ENCODE data around the gene LAMB3. TPM values are rescaled to one million over a fixed set of nuclear protein-coding genes. Genes with fewer than 3 reads are reported as not detected.

Gene LAMB3
- total and polyA plus RNA-seq, 2 donors (not counting 1 experiment from before 2014, with no cell fraction given) = 0.33 to 0.37 TPM

DNA sequence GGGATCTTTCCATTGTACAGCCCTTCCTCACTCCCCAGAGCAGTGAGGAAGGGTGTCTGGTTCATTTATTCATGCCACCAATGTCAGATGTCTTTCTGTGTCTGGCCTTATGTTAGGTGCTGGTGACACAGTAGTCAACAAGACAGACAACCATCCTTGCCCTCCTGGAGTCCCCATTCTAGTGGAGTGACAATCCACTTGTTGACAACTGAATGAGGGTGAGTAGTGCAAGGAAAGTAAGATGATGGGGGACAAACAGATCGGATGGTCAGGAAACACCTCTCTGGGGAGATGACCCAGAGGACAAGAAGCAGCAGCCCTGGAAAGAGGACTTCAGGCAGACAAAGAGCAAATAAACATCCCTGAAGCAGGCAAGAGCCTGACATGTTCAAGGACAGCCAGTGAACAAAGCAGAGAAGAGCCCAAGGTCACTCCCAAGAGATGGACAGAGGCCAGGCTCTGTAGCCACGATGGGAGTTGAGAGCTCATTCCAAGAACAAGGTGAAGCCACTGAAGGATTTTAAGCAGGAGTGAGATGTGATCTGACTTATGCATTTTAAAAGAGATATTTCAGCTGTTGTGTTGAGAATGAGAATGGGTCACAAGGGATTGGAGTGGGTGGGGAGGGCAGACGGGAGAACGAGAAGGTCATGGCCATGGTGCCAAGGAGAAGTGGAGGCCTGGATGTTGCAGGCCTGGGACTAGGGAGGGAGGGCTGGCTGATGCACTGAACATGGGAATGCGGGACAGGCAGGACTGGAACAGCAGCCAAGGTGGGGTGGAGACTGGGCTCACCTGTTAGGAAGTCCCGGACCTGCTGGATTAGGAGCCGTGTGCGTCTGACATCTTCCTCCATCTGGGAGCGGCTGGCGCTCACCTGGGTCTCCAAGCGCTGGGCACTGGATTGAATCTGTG, 30.2 kb downstream of the LAMB3 start:
- Mint-ChIP-seq H3K9me3 (ENCODE audit: insufficient read depth) (no peaks in the 10 kb centered on the region), H3K4me1 (no peaks in the 10 kb centered on the region), H3K27me3 (peaks cover 25% of the 10 kb centered on the region), H3K27ac (no peak overlapping the region), H3K4me3 (no peak overlapping the region)
- intact Hi-C loops (cut with micrococcal nuclease) = no loop called here
- Histone ChIP-seq H4K20me1 (ENCODE audit: control insufficient read depth, insufficient read depth, low read length, poor library complexity, severe bottlenecking) (no peaks in the 10 kb centered on the region), H2AFZ (ENCODE audit: insufficient read depth, low read depth, low read length, poor library complexity, severe bottlenecking) (no peak overlapping the region), H3K27me3 (replicated peaks in 1 of 4; ENCODE audit: control extremely low read depth in 1 of 4, control insufficient read depth in 3 of 4, insufficient read depth in 4 of 4, low read length in 3 of 4) (peaks cover 0 to 5% (median 1%) of the 10 kb centered on the region in 4 experiments), H3K27ac (ENCODE audit: low read length in 2 of 2) (no peak overlapping the region), H3K4me3 (ENCODE audit: control extremely low read depth in 1 of 5, extremely low read depth in 1 of 5, insufficient read depth in 1 of 5, low read depth in 2 of 5, low read length in 4 of 5) (no peak overlapping the region), H3K9me3 (ENCODE audit: control extremely low read depth in 1 of 3, control insufficient read depth in 2 of 3, insufficient read depth in 1 of 3, low read length in 2 of 3) (no peaks in the 10 kb centered on the region), H3K36me3 (replicated peaks in 1 of 2; ENCODE audit: control extremely low read depth in 1 of 2, control insufficient read depth in 1 of 2, extremely low read depth in 1 of 2, insufficient read depth in 2 of 2, low read length in 1 of 2) (no peaks in the 10 kb centered on the region), H3K9ac (ENCODE audit: low read length) (no peak overlapping the region), H3K79me2 (ENCODE audit: control insufficient read depth, insufficient read depth, low read length) (no peaks in the 10 kb centered on the region), H3K4me1 (ENCODE audit: control insufficient read depth in 2 of 2, insufficient read depth in 2 of 2, low read length in 2 of 2) (no peaks in the 10 kb centered on the region), H3K4me2 (replicated peaks; ENCODE audit: low read depth, low read length, poor library complexity, severe bottlenecking) (no peak overlapping the region)
- POLR2A ChIA-PET = no interaction called here
- WGBS (ENCODE audit: insufficient coverage) = 91% methylated on average over 11 of the region's 11 CpGs
- no peak for DNase-seq
- ATAC-seq (ENCODE audit: low read depth) = no peak
- TF ChIP-seq EZH2 (IDR thresholded peaks at IDR 0.05; ENCODE audit: borderline replicate concordance, insufficient read depth, low read depth, low read length, poor library complexity, severe bottlenecking) = no peak
- TF ChIP-seq CTCF (IDR thresholded peaks at IDR 0.05) = no peak
- CTCF ChIA-PET = interaction anchor here (0.9 kb wide), 1 partner anchor 9 kb away, joined by 3 read pairs; no protein-coding TSS in a partner anchor

DNA sequence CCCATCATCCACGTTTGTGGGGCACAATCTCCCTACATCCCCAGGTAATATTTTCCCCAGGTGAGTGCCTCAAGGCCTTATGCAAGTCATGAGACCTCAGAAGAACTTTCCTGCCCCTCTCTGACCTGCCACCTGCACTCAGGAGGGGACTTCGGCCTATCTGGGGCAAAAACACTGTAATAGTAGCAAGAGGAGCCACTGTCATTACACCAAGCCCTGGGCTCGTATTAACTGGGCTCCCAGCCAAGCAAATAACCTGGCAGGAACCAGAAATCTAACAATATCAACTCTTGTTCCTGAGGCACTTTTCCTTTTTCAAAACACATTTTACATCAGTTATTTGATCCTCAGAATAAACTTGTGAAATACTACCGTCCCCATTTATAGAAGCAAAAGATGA, 30.9 kb downstream of the LAMB3 start:
- H3K27ac ChIP-seq (ENCODE audit: low read length in 2 of 2) = no peak overlapping the region
- no peak overlapping the region for H2AFZ ChIP-seq (ENCODE audit: insufficient read depth, low read depth, low read length, poor library complexity, severe bottlenecking)
- ChIA-PET POLR2A (no interaction called here), CTCF (no interaction called here)
- Mint-ChIP-seq H3K4me3 (no peak overlapping the region), H3K9me3 (ENCODE audit: insufficient read depth) (no peaks in the 10 kb centered on the region), H3K27me3 (peaks cover 27% of the 10 kb centered on the region), H3K4me1 (no peaks in the 10 kb centered on the region), H3K27ac (no peak overlapping the region)
- no peak for DNase-seq
- H3K9ac ChIP-seq (ENCODE audit: low read length) = no peak overlapping the region
- intact Hi-C loops (cut with micrococcal nuclease) = no loop called here
- no peaks in the 10 kb centered on the region for H3K4me1 ChIP-seq (ENCODE audit: control insufficient read depth in 2 of 2, insufficient read depth in 2 of 2, low read length in 2 of 2)
- peaks cover 0 to 5% (median 1%) of the 10 kb centered on the region in 4 experiments for H3K27me3 ChIP-seq (replicated peaks in 1 of 4; ENCODE audit: control extremely low read depth in 1 of 4, control insufficient read depth in 3 of 4, insufficient read depth in 4 of 4, low read length in 3 of 4)
- ATAC-seq (ENCODE audit: low read depth) = no peak
- H4K20me1 ChIP-seq (ENCODE audit: control insufficient read depth, insufficient read depth, low read length, poor library complexity, severe bottlenecking) = no peaks in the 10 kb centered on the region
- no peaks in the 10 kb centered on the region for H3K36me3 ChIP-seq (replicated peaks in 1 of 2; ENCODE audit: control extremely low read depth in 1 of 2, control insufficient read depth in 1 of 2, extremely low read depth in 1 of 2, insufficient read depth in 2 of 2, low read length in 1 of 2)
- no peaks in the 10 kb centered on the region for H3K79me2 ChIP-seq (ENCODE audit: control insufficient read depth, insufficient read depth, low read length)
- TF ChIP-seq CTCF (IDR thresholded peaks at IDR 0.05) (no peak), EZH2 (IDR thresholded peaks at IDR 0.05; ENCODE audit: borderline replicate concordance, insufficient read depth, low read depth, low read length, poor library complexity, severe bottlenecking) (no peak)
- H3K4me2 ChIP-seq (replicated peaks; ENCODE audit: low read depth, low read length, poor library complexity, severe bottlenecking) = no peak overlapping the region
- WGBS (ENCODE audit: insufficient coverage) = 53% methylated on average over 3 of the region's 4 CpGs
- H3K9me3 ChIP-seq (ENCODE audit: control extremely low read depth in 1 of 3, control insufficient read depth in 2 of 3, insufficient read depth in 1 of 3, low read length in 2 of 3) = no peaks in the 10 kb centered on the region
- H3K4me3 ChIP-seq (ENCODE audit: control extremely low read depth in 1 of 5, extremely low read depth in 1 of 5, insufficient read depth in 1 of 5, low read depth in 2 of 5, low read length in 4 of 5) = no peak overlapping the region
